OCI-LY7 (cell line): Measurements from ENCODE around the gene ATL2. TPM values are rescaled to one million over a fixed set of nuclear protein-coding genes. Genes with fewer than 3 reads are reported as not detected.

Source experiments
- BruUV-seq: library from RNA; stranded (reverse); fragments of 400-500 nt; replicated peaks from 2 replicates; lab custom pipeline; 2021; lab: Mats Ljungman, UMichigan
- CTCF ChIA-PET: fragments of 300-600 bp; sonication (Branson Sonifier 250); formaldehyde crosslinking; loops from one replicate; lab custom pipeline; 2022; ENCODE audit warnings: antibody characterized with exemption; ENCODE audit not compliant: unreplicated experiment; lab: Charles Lee
- POLR2A ChIA-PET: fragments of 300-600 bp; sonication (Branson Sonifier 250); formaldehyde crosslinking; loops from one replicate; lab custom pipeline; 2022; ENCODE audit warnings: antibody characterized with exemption; lab: Charles Lee
- DNase-seq: peaks from one replicate; pipeline ENCODE4 v3.0.0-alpha.2; 2015; ENCODE audit warnings: low spot score
- H2AFZ ChIP-seq: fragments of 200-600 bp; sonication (generic), shearing (Covaris generic); 2 replicates; pipeline ENCODE4 v1.6.1; 2014; ENCODE audit warnings: mild to moderate bottlenecking, antibody characterized with exemption, low read length, moderate library complexity
- H3K27ac ChIP-seq: fragments of 200-600 bp; sonication (generic); 2 replicates; pipeline ENCODE4 v1.5.1; 2014; ENCODE audit warnings: mixed run types, low read depth, mild to moderate bottlenecking, moderate library complexity, low read length, inconsistent platforms; ENCODE audit not compliant: poor library complexity, severe bottlenecking
- H3K36me3 ChIP-seq: fragments of 200-600 bp; sonication (generic); 2 replicates; pipeline ENCODE4 v1.6.1; 2014; ENCODE audit warnings: mild to moderate bottlenecking, antibody characterized with exemption, low read length, moderate library complexity, mixed read lengths; ENCODE audit not compliant: insufficient read depth
- H3K4me1 ChIP-seq: fragments of 200-600 bp; sonication (generic); 2 replicates; pipeline ENCODE4 v1.5.1; 2014; ENCODE audit warnings: mild to moderate bottlenecking, low read length; ENCODE audit not compliant: insufficient read depth, poor library complexity, severe bottlenecking
- H3K4me2 ChIP-seq: fragments of 200-600 bp; sonication (generic); 2 replicates; pipeline ENCODE4 v1.6.1; 2014; ENCODE audit warnings: mild to moderate bottlenecking, low read length
- H3K4me3 ChIP-seq: fragments of 200-600 bp; sonication (generic); 2 replicates; pipeline ENCODE4 v1.5.1; 2014; ENCODE audit warnings: mild to moderate bottlenecking, low read depth, low read length; ENCODE audit not compliant: poor library complexity, severe bottlenecking
- H3K79me2 ChIP-seq: fragments of 200-600 bp; sonication (generic); 2 replicates; pipeline ENCODE4 v1.6.1; 2016; ENCODE audit warnings: low read depth, mild to moderate bottlenecking, low read length, moderate library complexity, mixed read lengths; ENCODE audit not compliant: insufficient read depth
- H3K9me2 ChIP-seq: fragments of 200-600 bp; sonication (generic); 2 replicates; pipeline ENCODE4 v1.6.1; 2016; ENCODE audit warnings: mild to moderate bottlenecking, low read length, mixed read lengths; ENCODE audit not compliant: insufficient read depth
- H3K9me3 ChIP-seq: fragments of 200-600 bp; sonication (generic); 2 replicates; pipeline ENCODE4 v1.6.1; 2014; ENCODE audit warnings: mild to moderate bottlenecking, mixed run types, low read length, mixed read lengths
- H4K20me1 ChIP-seq: fragments of 200-600 bp; sonication (generic); 2 replicates; pipeline ENCODE4 v1.6.1; 2014; ENCODE audit warnings: mild to moderate bottlenecking, antibody characterized with exemption, low read length, moderate library complexity, mixed read lengths; ENCODE audit not compliant: insufficient read depth
- EZH2phosphoT487 ChIP-seq: fragments of 200-600 bp; sonication (generic); IDR thresholded peaks from 2 replicates; pipeline ENCODE4 v1.6.1; 2018; ENCODE audit warnings: low read depth, borderline replicate concordance, mild to moderate bottlenecking, mixed run types, antibody characterized with exemption, low read length, moderate library complexity, mixed read lengths
- intact Hi-C: fragments of 100-400 bp; cut with micrococcal nuclease; formaldehyde crosslinking; loops from one replicate; pipeline ENCODE4 v1.10.0; 2022; ENCODE audit not compliant: unreplicated experiment
- total RNA-seq, 2 experiments: library from RNA; depleted of rRNA in 1 of 2; stranded (reverse); fragments of >200 nt in 1 of 2; shearing (Covaris generic) in 1 of 2; gene quantifications; 2 replicates each; pipeline ENCODE4 v1.2.3, GENCODE V29; 2014 to 2022
- TF ChIP-seq, protein P1 (sequence below): fragments of 200-600 bp; sonication (generic); conservative IDR thresholded peaks from 2 replicates; pipeline ENCODE4 v1.5.1; 2014; ENCODE audit warnings: mild to moderate bottlenecking, antibody characterized with exemption, low read length, moderate library complexity, mixed read lengths

Gene ATL2
- total RNA-seq, 2 experiments from 2014 or later, result 135 to 142 TPM

GRCh38 chr2:38293152-38293865 is 83.8 kb downstream of the ATL2 start:
- CTCF ChIA-PET, result no interaction called here
- Histone ChIP-seq H3K27ac (no peak overlapping the region), H3K9me2 (no peaks in the 10 kb centered on the region), H3K79me2 (no peaks in the 10 kb centered on the region), H3K4me2 (no peak overlapping the region), H2AFZ (no peak overlapping the region), H3K4me1 (peaks cover 13% of the 10 kb centered on the region), H4K20me1 (no peaks in the 10 kb centered on the region), H3K36me3 (peaks cover 53% of the 10 kb centered on the region), H3K9me3 (no peaks in the 10 kb centered on the region), H3K4me3 (no peak overlapping the region)
- intact Hi-C loops, result no loop called here
- no peak for TF ChIP-seq EZH2phosphoT487
- TF ChIP-seq, protein P1, sequence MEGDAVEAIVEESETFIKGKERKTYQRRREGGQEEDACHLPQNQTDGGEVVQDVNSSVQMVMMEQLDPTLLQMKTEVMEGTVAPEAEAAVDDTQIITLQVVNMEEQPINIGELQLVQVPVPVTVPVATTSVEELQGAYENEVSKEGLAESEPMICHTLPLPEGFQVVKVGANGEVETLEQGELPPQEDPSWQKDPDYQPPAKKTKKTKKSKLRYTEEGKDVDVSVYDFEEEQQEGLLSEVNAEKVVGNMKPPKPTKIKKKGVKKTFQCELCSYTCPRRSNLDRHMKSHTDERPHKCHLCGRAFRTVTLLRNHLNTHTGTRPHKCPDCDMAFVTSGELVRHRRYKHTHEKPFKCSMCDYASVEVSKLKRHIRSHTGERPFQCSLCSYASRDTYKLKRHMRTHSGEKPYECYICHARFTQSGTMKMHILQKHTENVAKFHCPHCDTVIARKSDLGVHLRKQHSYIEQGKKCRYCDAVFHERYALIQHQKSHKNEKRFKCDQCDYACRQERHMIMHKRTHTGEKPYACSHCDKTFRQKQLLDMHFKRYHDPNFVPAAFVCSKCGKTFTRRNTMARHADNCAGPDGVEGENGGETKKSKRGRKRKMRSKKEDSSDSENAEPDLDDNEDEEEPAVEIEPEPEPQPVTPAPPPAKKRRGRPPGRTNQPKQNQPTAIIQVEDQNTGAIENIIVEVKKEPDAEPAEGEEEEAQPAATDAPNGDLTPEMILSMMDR, result no peak
- POLR2A ChIA-PET, result no interaction called here
- no TSS peak for BruUV-seq
- no peak for DNase-seq

DNA sequence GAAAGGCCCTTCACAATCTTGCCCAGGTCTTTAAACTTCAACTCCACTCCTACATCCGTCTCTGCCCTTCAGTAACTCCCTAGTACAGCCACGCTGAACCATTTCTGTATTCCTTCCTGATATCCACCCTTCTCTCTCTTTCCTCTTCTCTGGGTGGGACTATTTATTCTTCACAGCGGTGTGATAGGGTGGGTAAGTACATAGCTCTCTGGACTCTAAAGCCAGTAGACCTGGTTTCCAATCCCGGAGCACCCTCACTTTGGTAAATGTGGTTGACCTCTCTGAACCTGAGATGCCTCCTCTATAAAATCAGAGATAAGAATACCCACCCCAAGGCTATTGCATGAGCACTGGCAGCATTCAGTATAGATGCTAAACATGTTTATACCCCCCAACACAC is 86.7 kb downstream of the ATL2 start:
- TF ChIP-seq, protein P1, result no peak
- no peak for TF ChIP-seq EZH2phosphoT487
- no peaks in the 10 kb centered on the region for H3K79me2 ChIP-seq
- peaks cover 13% of the 10 kb centered on the region for H3K4me1 ChIP-seq
- no peaks in the 10 kb centered on the region for H3K9me2 ChIP-seq
- no peak overlapping the region for H3K27ac ChIP-seq
- POLR2A ChIA-PET, result interaction anchor here (0.7 kb wide), 2 partner anchors 7 to 265 kb away, joined by 3 to 4 read pairs; no protein-coding TSS in a partner anchor
- H3K4me2 ChIP-seq, result no peak overlapping the region
- H4K20me1 ChIP-seq, result no peaks in the 10 kb centered on the region
- no peak overlapping the region for H3K4me3 ChIP-seq
- no peak for DNase-seq
- H3K9me3 ChIP-seq, result no peaks in the 10 kb centered on the region
- CTCF ChIA-PET, result no interaction called here
- no TSS peak for BruUV-seq
- peaks cover 23% of the 10 kb centered on the region for H3K36me3 ChIP-seq
- no peak overlapping the region for H2AFZ ChIP-seq
- intact Hi-C loops, result no loop called here

DNA sequence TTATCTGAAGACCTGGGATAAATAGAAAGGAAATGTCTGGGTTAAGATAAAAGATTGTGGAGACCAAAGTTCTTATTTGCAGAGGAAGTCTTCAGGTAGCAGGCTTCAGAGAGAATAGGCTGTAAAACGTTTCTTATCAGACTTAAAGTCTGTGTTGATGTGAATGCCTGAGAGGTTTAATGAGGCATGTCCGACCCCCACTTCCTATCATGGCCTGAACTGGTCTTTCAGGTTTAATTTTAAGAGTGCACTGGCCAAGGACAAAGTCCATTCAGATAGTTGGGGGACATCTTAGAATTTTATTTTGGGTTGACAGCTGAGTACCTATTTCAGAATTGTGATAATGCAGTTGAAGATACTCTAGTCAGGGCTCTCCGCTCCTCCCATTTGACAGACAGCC is 92.1 kb downstream of the ATL2 start:
- no TSS peak for BruUV-seq
- ChIA-PET CTCF (no interaction called here), POLR2A (no interaction called here)
- Histone ChIP-seq H3K9me3 (no peaks in the 10 kb centered on the region), H3K79me2 (no peaks in the 10 kb centered on the region), H4K20me1 (no peaks in the 10 kb centered on the region), H3K27ac (no peak overlapping the region), H3K4me3 (no peak overlapping the region), H3K4me2 (no peak overlapping the region), H3K9me2 (no peaks in the 10 kb centered on the region), H2AFZ (no peak overlapping the region), H3K4me1 (no peaks in the 10 kb centered on the region), H3K36me3 (no peaks in the 10 kb centered on the region)
- intact Hi-C loops, result no loop called here
- TF ChIP-seq, protein P1, result no peak
- no peak for TF ChIP-seq EZH2phosphoT487
- no peak for DNase-seq
